AG09309 (cell line): Measurements from ENCODE around the gene TP73.

Source experiments
- DNase-seq: peaks from one replicate; pipeline ENCODE4 v3.0.0-alpha.2; 2010; ENCODE audit warnings: low read depth
- H3K4me3 ChIP-seq: 2 replicates; pipeline ENCODE4 v1.5.1; 2011; ENCODE audit warnings: mild to moderate bottlenecking, low read depth, low read length, moderate library complexity; ENCODE audit not compliant: control insufficient read depth
- CTCF ChIP-seq: IDR thresholded peaks from 2 replicates; pipeline ENCODE4 v1.5.1; 2011; ENCODE audit warnings: mild to moderate bottlenecking, low read depth, low read length, inconsistent platforms; ENCODE audit not compliant: insufficient read depth, control insufficient read depth; ENCODE audit errors: missing control alignments

The TP73 gene

GRCh38 chr1:3698660-3699408 is 46.5 kb downstream of the TP73 start:
- no peak for DNase-seq
- H3K4me3 ChIP-seq, result no peak overlapping the region
- TF ChIP-seq CTCF, result no peak

GRCh38 chr1:3699596-3699995 is 47.3 kb downstream of the TP73 start:
- no peak for TF ChIP-seq CTCF
- DNase-seq, result no peak
- H3K4me3 ChIP-seq, result no peak overlapping the region

GRCh38 chr1:3700631-3701030 is 48.3 kb downstream of the TP73 start:
- no peak overlapping the region for H3K4me3 ChIP-seq
- TF ChIP-seq CTCF, result no peak

GRCh38 chr1:3702528-3702927 is 50.2 kb downstream of the TP73 start:
- no peak for DNase-seq

More at GRCh38 chr1:3700631-3701030, 48.3 kb downstream of the TP73 start:
- no peak for DNase-seq

GRCh38 chr1:3702990-3703728 is 50.8 kb downstream of the TP73 start:
- H3K4me3 ChIP-seq, result no peak overlapping the region
- DNase-seq, result no peak
- peak; percentile 4 for TF ChIP-seq CTCF

More at GRCh38 chr1:3702528-3702927, 50.2 kb downstream of the TP73 start:
- H3K4me3 ChIP-seq, result no peak overlapping the region
- no peak for TF ChIP-seq CTCF

- no peak for TF ChIP-seq CTCF
- no peak overlapping the region for H3K4me3 ChIP-seq
- DNase-seq, result no peak
Measured at GRCh38 chr1:3703786-3704371, 51.6 kb downstream of the TP73 start.
